Kidney epithelial cell (primary cell): ENCODE results near the gene SLC25A17. TPM values are rescaled to one million over a fixed set of nuclear protein-coding genes. Genes with fewer than 3 reads are reported as not detected.
"Not testable (repeated sequence)": the region's sequence is repeated elsewhere in the genome, so short reads cannot be mapped to it uniquely, and the experiment has no call there.

Experiments
- DNase-seq: peaks from one replicate; pipeline ENCODE4 v3.0.0-alpha.2; 2010; ENCODE audit warnings: low read depth
- H3K27me3 ChIP-seq: 2 replicates; pipeline ENCODE4 v1.6.0; 2011; ENCODE audit warnings: low read length; ENCODE audit not compliant: control insufficient read depth, insufficient read depth
- H3K36me3 ChIP-seq: 2 replicates; pipeline ENCODE4 v1.5.1; 2011; ENCODE audit warnings: low read length; ENCODE audit not compliant: control insufficient read depth, insufficient read depth
- H3K4me3 ChIP-seq: 2 replicates; pipeline ENCODE4 v1.5.1; 2011; ENCODE audit warnings: low read depth, mild to moderate bottlenecking, control low read depth, low read length
- CTCF ChIP-seq: IDR thresholded peaks from 2 replicates; pipeline ENCODE4 v1.5.1; 2011; ENCODE audit warnings: mild to moderate bottlenecking, moderate library complexity, low read length, control low read depth, inconsistent platforms; ENCODE audit not compliant: insufficient read depth, poor library complexity, severe bottlenecking
- total RNA-seq: library from RNA; depleted of rRNA; stranded (reverse); fragments of >200 nt; gene quantifications from 2 replicates; pipeline ENCODE4 v1.2.3, GENCODE V29; 2015

The SLC25A17 gene
- 16.2 and 21.6 TPM in 2 replicates for total RNA-seq

- peak within 1 kb of the TSS; percentile 93 for H3K4me3 ChIP-seq
- TF ChIP-seq CTCF: peak; percentile 34
- peak; percentile 35 for DNase-seq
- no peaks in the 10 kb centered on the region for H3K27me3 ChIP-seq
- H3K36me3 ChIP-seq: no peaks in the 10 kb centered on the region
Measured at GRCh38 chr22:40818747-40819598, at the start of gene SLC25A17. TSS of gene SLC25A17 (minus strand) at chr22:40819346. CDS start at chr22:40819248, 98 bp downstream.

GRCh38 chr22:40868379-40868778, 49.2 kb upstream of the SLC25A17 start:
- not testable (repeated sequence) for H3K4me3 ChIP-seq, H3K36me3 ChIP-seq, DNase-seq, H3K27me3 ChIP-seq

- no peak overlapping the region for H3K4me3 ChIP-seq
- no peaks in the 10 kb centered on the region for H3K27me3 ChIP-seq
- peaks cover under 1% of the 10 kb centered on the region for H3K36me3 ChIP-seq
- DNase-seq: no peak
- no peak for TF ChIP-seq CTCF
Measured at GRCh38 chr22:40867109-40867508, 48.0 kb upstream of the SLC25A17 start.

- H3K36me3 ChIP-seq: peaks cover 1% of the 10 kb centered on the region
- no peak for DNase-seq
- H3K27me3 ChIP-seq: no peaks in the 10 kb centered on the region
- no peak for TF ChIP-seq CTCF
- H3K4me3 ChIP-seq: no peak overlapping the region
Measured at GRCh38 chr22:40862537-40862936, 43.4 kb upstream of the SLC25A17 start.

GRCh38 chr22:40862013-40862412, 42.9 kb upstream of the SLC25A17 start, which contains the start of gene DNAJB7:
TSS of gene DNAJB7 (minus strand) at chr22:40862113. CDS start at chr22:40861994, 119 bp downstream.
- Histone ChIP-seq H3K36me3 (peaks cover 1% of the 10 kb centered on the region), H3K27me3 (no peaks in the 10 kb centered on the region), H3K4me3 (no peak within 1 kb of the TSS)
- no peak for TF ChIP-seq CTCF
- no peak for DNase-seq

GRCh38 chr22:40857309-40857855, 38.2 kb upstream of the SLC25A17 start:
- DNase-seq: no peak
- no peak for TF ChIP-seq CTCF
- H3K4me3 ChIP-seq: peak overlapping the region; percentile 97
- no peaks in the 10 kb centered on the region for H3K27me3 ChIP-seq
- H3K36me3 ChIP-seq: peaks cover 1% of the 10 kb centered on the region
